GM10248 (cell line): Measurements from ENCODE around the gene COQ5.

Experiments
- CTCF ChIA-PET: fragments of 300-600 bp; sonication (Branson Sonifier 250); formaldehyde crosslinking; extraction: SDS; loops from one replicate; lab custom pipeline; 2021; ENCODE audit warnings: antibody characterized with exemption; lab: Yijun Ruan, JAX
- POLR2A ChIA-PET: fragments of 350-650 bp; sonication (Branson Sonifier 250); formaldehyde crosslinking; extraction: SDS; loops from one replicate; lab custom pipeline; 2020; ENCODE audit warnings: antibody characterized with exemption; lab: Yijun Ruan, JAX
- DNase-seq: peaks from one replicate; pipeline ENCODE4 v3.0.0; 2012; ENCODE audit errors: extremely low spot score
- CTCF ChIP-seq: IDR thresholded peaks from 2 replicates; pipeline ENCODE4 v1.5.1; 2012; ENCODE audit warnings: mild to moderate bottlenecking, low read depth; ENCODE audit errors: extremely low read depth, missing control alignments, control extremely low read depth

Gene COQ5

DNA sequence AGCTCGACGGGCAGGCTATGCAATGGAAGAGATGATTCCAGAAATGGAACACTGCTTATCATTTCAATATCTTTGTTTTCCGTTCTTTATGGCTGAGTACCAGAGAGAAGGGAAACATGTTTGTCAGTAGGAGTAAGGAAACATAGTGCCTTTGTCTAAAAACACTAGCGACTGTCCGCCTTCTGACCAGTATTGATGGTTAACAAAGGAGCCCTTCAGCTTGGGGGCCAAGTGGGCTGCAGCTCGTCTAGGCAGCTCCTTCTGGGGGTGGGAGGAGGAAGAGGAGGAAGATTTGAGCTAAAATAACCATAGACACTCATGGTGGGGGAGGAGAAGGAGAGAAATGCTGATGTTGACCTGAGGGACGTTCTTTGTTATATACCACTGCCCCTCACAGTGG is 15.0 kb downstream of the COQ5 start:
- no peak for DNase-seq
- POLR2A ChIA-PET, result no interaction called here
- CTCF ChIA-PET, result no interaction called here
- no peak for TF ChIP-seq CTCF

DNA sequence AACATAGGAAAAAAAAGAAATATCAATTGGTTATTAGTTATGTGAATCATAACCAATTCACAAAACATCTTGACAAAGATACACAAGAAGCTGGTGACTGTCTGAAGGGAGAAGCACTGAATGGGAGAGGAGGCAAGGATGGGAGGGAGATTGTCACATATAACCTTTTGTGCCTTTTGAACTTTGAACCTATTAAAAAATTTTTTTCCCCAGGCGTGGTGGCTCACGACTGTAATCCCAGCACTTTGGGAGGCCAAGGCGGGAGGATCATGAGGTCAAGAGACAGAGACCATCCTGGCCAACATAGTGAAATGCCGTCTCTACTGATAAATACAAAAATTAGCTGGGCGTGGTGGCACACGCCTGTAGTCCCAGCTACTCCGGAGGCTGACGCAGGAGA is 20.4 kb downstream of the COQ5 start:
- no peak for TF ChIP-seq CTCF
- ChIA-PET CTCF (interaction anchor here (1.4 kb wide), 1 partner anchor 8 kb away, joined by 5 read pairs; no protein-coding TSS in a partner anchor), POLR2A (interaction anchor here (0.6 to 2.6 kb wide), 2 partner anchors 12 to 27 kb away, joined by 3 to 10 read pairs; partner anchors contain the start of gene DYNLL1)
- DNase-seq, result no peak

GRCh38 chr12:120504587-120504986 is 24.4 kb downstream of the COQ5 start:
- no peak for DNase-seq
- TF ChIP-seq CTCF, result no peak
- POLR2A ChIA-PET, result interaction anchor here (0.6 to 1.5 kb wide), 2 partner anchors 8 to 258 kb away, joined by 7 to 9 read pairs; no protein-coding TSS in a partner anchor
- CTCF ChIA-PET, result interaction anchor here (1.2 to 1.4 kb wide), 3 partner anchors 9 to 78 kb away, joined by 3 to 5 read pairs (median 4); partner anchors contain the start of gene DYNLL1

- no peak for DNase-seq
- CTCF ChIA-PET, result interaction anchor here (1.0 to 1.7 kb wide), 5 partner anchors 9 to 36 kb away, joined by 3 to 5 read pairs (median 5); partner anchors contain the start of gene SRSF9
- TF ChIP-seq CTCF, result no peak
- POLR2A ChIA-PET, result no interaction called here
Observed at GRCh38 chr12:120500581-120500980, 28.4 kb downstream of the COQ5 start.

DNA sequence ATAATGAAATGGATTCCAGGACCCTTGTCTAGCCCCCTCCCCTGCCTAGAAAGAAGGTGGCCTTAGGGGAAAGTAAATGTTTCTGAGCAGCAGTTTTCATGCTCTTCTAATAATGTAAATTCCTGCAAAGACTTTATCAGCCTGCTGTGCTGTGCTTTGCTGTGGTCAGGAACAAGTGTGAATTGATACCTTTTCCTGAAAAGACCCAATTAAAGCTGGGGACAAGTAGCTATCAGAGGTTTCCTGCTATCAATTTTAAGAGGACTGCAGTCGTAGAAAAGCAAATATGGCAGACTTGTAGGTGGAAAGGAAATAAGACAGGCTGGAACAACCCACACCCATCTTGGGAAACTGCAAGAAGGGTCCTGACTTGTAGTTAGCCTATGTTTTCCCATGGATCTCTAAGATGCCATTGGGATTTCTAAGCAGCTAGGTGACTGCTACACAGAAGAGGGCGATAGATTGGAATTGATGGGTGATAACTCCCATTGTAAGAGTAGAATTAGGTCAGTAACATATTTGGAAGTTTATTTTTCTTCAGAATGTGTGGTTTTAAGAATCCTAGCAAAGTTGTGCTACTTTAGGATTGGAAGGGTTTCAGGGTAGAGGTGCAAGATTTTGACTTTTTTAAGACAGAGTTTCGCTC is 30.0 kb downstream of the COQ5 start:
- DNase-seq, result no peak
- TF ChIP-seq CTCF, result no peak
- CTCF ChIA-PET, result interaction anchor here (1.0 to 1.2 kb wide), 2 partner anchors 10 to 29 kb away, joined by 3 to 4 read pairs; no protein-coding TSS in a partner anchor
- POLR2A ChIA-PET, result interaction anchor here (0.6 kb wide), 1 partner anchor 1070 kb away, joined by 3 read pairs; no protein-coding TSS in a partner anchor

GRCh38 chr12:120497524-120498150 is 31.3 kb downstream of the COQ5 start:
- DNase-seq, result no peak
- ChIA-PET POLR2A (interaction anchor here (0.6 to 2.2 kb wide), 7 partner anchors 7 to 509 kb away, joined by 3 to 10 read pairs (median 5); partner anchors contain the start of genes COQ5 and SRSF9), CTCF (interaction anchor here (0.8 to 1.0 kb wide), 4 partner anchors 9 to 32 kb away, joined by 3 to 4 read pairs (median 4); partner anchors contain the start of gene COQ5)
- no peak for TF ChIP-seq CTCF
